Thymus (tissue), 11 donors: Measurements from ENCODE around the gene SHANK1. TPM values are rescaled to one million over a fixed set of nuclear protein-coding genes. Genes with fewer than 3 reads are reported as not detected.

Source experiments
- DNase-seq, 9 donors: peaks; one replicate each; pipeline ENCODE4 v3.0.0-alpha.2; 2013; ENCODE audit warnings: low spot score in 9 of 9, low read depth in 6 of 9, missing footprints in 1 of 9
- H3K27ac ChIP-seq, 2 donors: one replicate each; pipeline ENCODE4 v1.5.1; 2013; ENCODE audit warnings: control low read depth in 1 of 2, low read depth in 1 of 2, low read length in 1 of 2, mild to moderate bottlenecking in 1 of 2, moderate library complexity in 1 of 2
- H3K27me3 ChIP-seq, 2 donors: one replicate each; pipeline ENCODE4 v1.5.1; 2013; ENCODE audit warnings: low read length in 1 of 2; ENCODE audit not compliant: control insufficient read depth in 2 of 2, insufficient read depth in 1 of 2
- H3K36me3 ChIP-seq, 2 donors: one replicate each; pipeline ENCODE4 v1.5.1; 2013; ENCODE audit warnings: low read length in 1 of 2, mild to moderate bottlenecking in 1 of 2, moderate library complexity in 1 of 2; ENCODE audit not compliant: control insufficient read depth in 2 of 2, insufficient read depth in 2 of 2
- H3K4me1 ChIP-seq, 2 donors: one replicate each; pipeline ENCODE4 v1.5.1; 2013; ENCODE audit warnings: low read length in 2 of 2; ENCODE audit not compliant: control insufficient read depth in 2 of 2, insufficient read depth in 2 of 2
- H3K4me3 ChIP-seq, 2 donors: one replicate each; pipeline ENCODE4 v1.5.1; 2013; ENCODE audit warnings: low read length in 2 of 2, control low read depth in 1 of 2, mild to moderate bottlenecking in 1 of 2
- H3K9me3 ChIP-seq, 2 donors: one replicate each; pipeline ENCODE4 v1.5.1; 2013; ENCODE audit warnings: low read length in 1 of 2, mild to moderate bottlenecking in 1 of 2; ENCODE audit not compliant: control insufficient read depth in 2 of 2, insufficient read depth in 1 of 2
- WGBS: extraction: QIAGEN DNeasy Blood & Tissue Kit; methylation state at CpG from one replicate; pipeline ENCODE4 v1.1.7; 2013; 5-methylcytosine and 5-hydroxymethylcytosine counted together
- polyA plus RNA-seq: library from polyadenylated mRNA; stranded (reverse); fragments of 200-250 nt; gene quantifications from one replicate; pipeline ENCODE4 v1.2.3, GENCODE V29; 2013
- total RNA-seq: library from RNA; stranded (reverse); fragments of 120-200 nt; gene quantifications from one replicate; pipeline ENCODE4 v1.2.4, GENCODE V29; 2013
- donor health status: healthy.

The SHANK1 gene
- total and polyA plus RNA-seq, 2 donors = 0.39 to 1.8 TPM

- 1% methylated on average over 65 of the region's 65 CpGs for WGBS
Measured at GRCh38 chr19:50724522-50725217, 5.1 kb upstream of the SHANK1 start.

GRCh38 chr19:50723735-50724521, 4.3 kb upstream of the SHANK1 start:
- H3K27ac ChIP-seq = no peak overlapping the region
- 5% methylated on average over 31 of the region's 31 CpGs for WGBS
- H3K9me3 ChIP-seq = peaks cover 1 to 17% of the 10 kb centered on the region in 2 donors
- DNase-seq = no peak
- peaks cover 15 to 58% of the 10 kb centered on the region in 2 donors for H3K4me1 ChIP-seq
- peaks cover 28 to 64% of the 10 kb centered on the region in 2 donors for H3K27me3 ChIP-seq
- H3K36me3 ChIP-seq = no peaks in the 10 kb centered on the region
- H3K4me3 ChIP-seq = peak overlapping the region; percentile 36 to 56

More at GRCh38 chr19:50724522-50725217, 5.1 kb upstream of the SHANK1 start:
- Histone ChIP-seq H3K27ac (peak overlapping the region in 1 of 2 donors; percentile 72), H3K4me1 (peaks cover 14 to 57% of the 10 kb centered on the region in 2 donors), H3K36me3 (no peaks in the 10 kb centered on the region), H3K27me3 (peaks cover 20 to 62% of the 10 kb centered on the region in 2 donors), H3K9me3 (peaks cover 1 to 17% of the 10 kb centered on the region in 2 donors), H3K4me3 (peak overlapping the region; percentile 54 to 56)
- DNase-seq = peak; percentile 85 to 99 (median 96)

DNA sequence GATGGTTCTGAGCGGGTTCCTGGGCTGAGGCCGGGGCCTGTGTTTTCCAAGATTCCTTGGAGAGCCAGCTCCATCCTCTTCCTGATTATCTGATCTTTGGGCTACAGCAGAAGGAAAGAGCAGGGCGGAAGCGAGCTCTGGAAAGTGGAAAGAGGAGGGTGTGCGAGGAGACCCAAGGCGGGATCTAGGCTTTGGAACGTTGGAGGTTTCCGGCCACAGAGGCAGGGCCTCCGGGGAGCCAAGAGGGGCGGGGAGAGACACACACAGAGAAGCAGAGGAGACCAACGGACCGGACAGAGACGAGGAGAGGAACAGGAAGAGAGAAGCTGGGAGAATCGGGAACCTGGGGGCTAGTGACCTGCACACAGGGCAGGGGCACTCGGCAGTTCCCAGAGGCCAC, 3.5 kb upstream of the SHANK1 start, which contains the start of gene CLEC11A:
CLEC11A (plus strand) TSS at position 296 of the 400 bp plus-strand sequence. CDS start 162 bp downstream, outside the sequence.
- H3K4me1 ChIP-seq = peaks cover 17 to 59% of the 10 kb centered on the region in 2 donors
- DNase-seq = no peak
- H3K4me3 ChIP-seq = peak within 1 kb of the TSS; percentile 36 to 56
- H3K36me3 ChIP-seq = no peaks in the 10 kb centered on the region
- H3K27me3 ChIP-seq = peaks cover 35 to 68% of the 10 kb centered on the region in 2 donors
- H3K27ac ChIP-seq = no peak within 1 kb of the TSS
- WGBS = 27% methylated on average over 15 of the region's 15 CpGs
- peaks cover 1 to 13% of the 10 kb centered on the region in 2 donors for H3K9me3 ChIP-seq

- H3K9me3 ChIP-seq = peaks cover 1 to 10% of the 10 kb centered on the region in 2 donors
- H3K4me3 ChIP-seq = no peak overlapping the region
- H3K36me3 ChIP-seq = no peaks in the 10 kb centered on the region
- H3K27me3 ChIP-seq = peaks cover 38 to 75% of the 10 kb centered on the region in 2 donors
- 77% methylated on average over 15 of the region's 15 CpGs for WGBS
- peaks cover 19 to 62% of the 10 kb centered on the region in 2 donors for H3K4me1 ChIP-seq
- DNase-seq = no peak
- H3K27ac ChIP-seq = no peak overlapping the region
Measured at GRCh38 chr19:50722201-50723013, 2.8 kb upstream of the SHANK1 start.

GRCh38 chr19:50721441-50722137, 2.0 kb upstream of the SHANK1 start:
- no peak for DNase-seq
- 93% methylated on average over 10 of the region's 10 CpGs for WGBS
- no peak overlapping the region for H3K27ac ChIP-seq
- H3K27me3 ChIP-seq = peaks cover 38 to 83% of the 10 kb centered on the region in 2 donors
- H3K4me1 ChIP-seq = peaks cover 19 to 62% of the 10 kb centered on the region in 2 donors
- peaks cover 0 to 10% of the 10 kb centered on the region in 2 donors for H3K9me3 ChIP-seq
- H3K36me3 ChIP-seq = no peaks in the 10 kb centered on the region
- no peak overlapping the region for H3K4me3 ChIP-seq

GRCh38 chr19:50720921-50721381, 1.3 kb upstream of the SHANK1 start:
- WGBS = 27% methylated on average over 8 of the region's 8 CpGs
- Histone ChIP-seq H3K4me3 (no peak overlapping the region), H3K27me3 (peaks cover 38 to 88% of the 10 kb centered on the region in 2 donors), H3K4me1 (peaks cover 19 to 62% of the 10 kb centered on the region in 2 donors), H3K9me3 (peaks cover 0 to 10% of the 10 kb centered on the region in 2 donors), H3K27ac (no peak overlapping the region), H3K36me3 (no peaks in the 10 kb centered on the region)
- peak in 3 of 9 donors; percentile 42 to 72 (median 48) for DNase-seq

DNA sequence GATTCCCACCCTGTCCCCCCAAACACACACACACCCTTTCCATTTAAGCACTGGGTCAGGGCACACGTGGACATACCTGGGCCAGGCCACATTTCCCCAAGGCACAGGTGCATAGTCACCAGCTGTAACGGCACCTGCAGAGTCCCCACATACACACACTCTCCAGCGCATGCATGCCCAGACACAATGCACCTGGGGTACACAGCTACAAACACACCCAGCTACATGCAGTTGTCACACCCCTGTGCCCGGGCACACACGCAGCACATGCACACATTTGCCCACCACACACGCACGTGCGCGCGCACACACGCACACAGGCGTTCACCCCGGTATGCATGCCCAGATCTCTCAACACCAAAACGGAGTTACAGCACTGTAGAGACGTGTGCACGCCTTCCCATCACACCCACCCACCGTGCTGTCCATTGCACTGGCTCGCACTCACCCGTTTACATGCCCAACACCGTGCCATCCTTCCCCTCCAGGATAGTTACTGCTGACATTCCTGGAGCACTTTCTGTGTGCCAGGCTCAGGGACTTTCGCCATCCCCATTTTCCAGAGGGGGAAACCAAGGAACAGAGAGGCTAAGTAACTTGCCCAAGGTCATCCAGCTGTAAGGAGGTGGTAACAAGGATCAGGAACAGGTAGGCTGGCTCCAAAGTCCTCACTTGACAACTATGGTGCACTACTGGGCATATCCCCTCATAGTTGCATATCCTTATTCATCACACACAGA, 749 bp upstream of the SHANK1 start:
- H3K27me3 ChIP-seq = peaks cover 38 to 86% of the 10 kb centered on the region in 2 donors
- 70% methylated on average over 21 of the region's 21 CpGs for WGBS
- DNase-seq = no peak

DNA sequence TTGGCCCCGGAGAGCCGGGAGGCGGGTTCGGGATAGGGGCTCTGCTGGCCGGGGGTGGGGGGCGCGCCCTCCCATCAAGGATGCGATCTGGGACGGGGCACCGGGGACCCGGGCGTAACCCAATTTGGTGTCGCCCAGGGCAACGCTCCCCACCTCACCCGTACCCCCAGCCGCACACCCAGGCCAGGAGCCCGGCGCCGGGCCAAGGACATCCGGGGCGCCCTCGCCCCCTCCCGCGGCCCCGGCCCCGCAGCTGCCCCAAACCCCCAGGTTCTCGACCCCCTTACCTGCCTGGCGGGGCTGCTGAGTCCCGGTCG, 525 bp downstream of the SHANK1 start:
- no peak for DNase-seq
- H3K9me3 ChIP-seq = peaks cover 0 to 6% of the 10 kb centered on the region in 2 donors
- peak overlapping the region; percentile 18 to 41 for H3K4me3 ChIP-seq
- H3K27me3 ChIP-seq = peaks cover 35 to 77% of the 10 kb centered on the region in 2 donors
- peaks cover 11 to 53% of the 10 kb centered on the region in 2 donors for H3K4me1 ChIP-seq
- no peaks in the 10 kb centered on the region for H3K36me3 ChIP-seq
- whole genome bisulfite sequencing = 5% methylated on average over 29 of the region's 30 CpGs
- H3K27ac ChIP-seq = no peak overlapping the region

More for the DNA sequence above, 749 bp upstream of the SHANK1 start:
- Histone ChIP-seq H3K9me3 (peaks cover 0 to 9% of the 10 kb centered on the region in 2 donors), H3K4me3 (no peak overlapping the region), H3K27ac (no peak overlapping the region), H3K36me3 (no peaks in the 10 kb centered on the region), H3K4me1 (peaks cover 15 to 57% of the 10 kb centered on the region in 2 donors)
